Measurements from ENCODE around the gene CCDC81. TPM values are rescaled to one million over a fixed set of nuclear protein-coding genes. Genes with fewer than 3 reads are reported as not detected.

Gene CCDC81
- total and polyA plus RNA-seq, 2 donors (not counting 1 experiment from before 2014, with no cell fraction given): 0.66 to 7.0 TPM

Other genes starting within 250 kb of the CCDC81 start
- 19.5 and 22.3 TPM in 2 replicates for gene EED, start 130.1 kb upstream of the CCDC81 start, total RNA-seq
- gene EED, start 130.1 kb upstream of the CCDC81 start, polyA plus RNA-seq: 13.0 and 15.4 TPM in 2 replicates
- 73.2 and 74.3 TPM in 2 replicates for gene HIKESHI, start 72.6 kb upstream of the CCDC81 start, total RNA-seq
- gene HIKESHI, start 72.6 kb upstream of the CCDC81 start, polyA plus RNA-seq: 63.0 and 64.1 TPM in 2 replicates